Measurements from ENCODE around the gene NBAS.
"Not testable (repeated sequence)": the region's sequence is repeated elsewhere in the genome, so short reads cannot be mapped to it uniquely, and the experiment has no call there.

Gene NBAS

DNA sequence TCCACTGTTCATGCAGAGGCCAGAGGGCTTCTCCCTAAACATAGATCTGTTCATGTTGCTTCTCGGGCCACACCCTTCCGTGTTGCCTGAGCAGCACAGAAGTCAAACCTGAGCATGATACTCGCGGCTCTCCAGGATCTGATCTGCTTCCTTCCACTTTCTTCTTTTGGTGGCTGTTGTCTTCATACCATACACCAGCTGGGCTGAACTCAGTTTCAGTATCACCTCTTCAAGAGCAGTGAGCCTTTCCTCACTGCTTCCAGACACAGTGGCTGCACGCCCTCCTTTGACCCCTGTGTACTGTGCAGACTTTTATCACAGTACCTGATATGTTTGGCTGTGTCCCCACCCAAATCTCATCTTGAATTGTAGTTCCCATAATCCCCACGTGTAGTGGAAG is 348.9 kb downstream of the NBAS start:
- no peak overlapping the region for H3K9ac ChIP-seq (ENCODE audit: low read length)
- no peaks in the 10 kb centered on the region for H3K27me3 ChIP-seq (ENCODE audit: control insufficient read depth, insufficient read depth, low read length)
- no peak overlapping the region for H3K4me3 ChIP-seq (ENCODE audit: low read length)
- H3K4me1 ChIP-seq (ENCODE audit: control insufficient read depth, insufficient read depth, low read length), result no peaks in the 10 kb centered on the region
- no peaks in the 10 kb centered on the region for H3K9me3 ChIP-seq (ENCODE audit: control insufficient read depth, low read length)
- H3K36me3 ChIP-seq (ENCODE audit: control insufficient read depth, insufficient read depth, low read length), result no peaks in the 10 kb centered on the region

DNA sequence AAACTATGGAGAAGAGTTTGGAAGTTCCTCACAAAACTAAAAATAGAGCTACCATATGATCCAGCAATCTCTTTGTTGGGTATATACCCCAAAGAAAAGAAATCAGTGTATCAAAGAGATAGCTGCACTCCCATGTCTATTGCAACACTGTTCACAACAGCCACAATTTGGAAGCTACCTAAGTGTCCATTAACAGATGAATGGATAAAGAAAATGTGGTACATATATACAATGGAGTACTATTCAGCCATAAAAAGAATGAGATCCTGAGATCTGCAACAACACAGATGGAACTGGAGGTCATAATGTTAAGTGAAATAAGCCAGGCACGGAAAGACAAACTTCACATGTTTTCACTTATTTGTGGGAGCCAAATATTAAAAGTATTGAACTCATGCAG is 350.6 kb downstream of the NBAS start:
- H3K9ac ChIP-seq (ENCODE audit: low read length); H3K9me3 ChIP-seq (ENCODE audit: control insufficient read depth, low read length); H3K27me3 ChIP-seq (ENCODE audit: control insufficient read depth, insufficient read depth, low read length); H3K4me1 ChIP-seq (ENCODE audit: control insufficient read depth, insufficient read depth, low read length); H3K36me3 ChIP-seq (ENCODE audit: control insufficient read depth, insufficient read depth, low read length); H3K4me3 ChIP-seq (ENCODE audit: low read length): not testable (repeated sequence)

DNA sequence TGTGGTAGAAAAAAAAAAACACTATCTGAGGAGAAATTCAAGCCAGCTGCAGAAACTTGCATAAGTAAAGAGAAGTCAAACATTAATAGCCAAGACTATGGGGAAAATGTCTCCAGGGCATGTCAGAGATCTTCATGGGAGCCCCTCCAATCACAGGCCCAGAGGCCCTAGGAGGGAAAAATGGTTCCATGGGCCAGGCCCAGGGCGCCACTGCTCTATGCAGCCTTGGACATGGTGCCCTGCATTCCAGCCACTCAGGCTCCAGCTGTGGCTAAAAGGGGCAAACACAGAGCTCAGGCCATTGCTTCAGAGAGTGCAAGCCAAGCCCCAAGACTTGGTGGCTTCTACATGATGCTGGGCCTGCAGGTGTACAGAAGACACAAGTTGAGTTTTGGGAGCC is 354.7 kb downstream of the NBAS start:
- no peaks in the 10 kb centered on the region for H3K4me1 ChIP-seq (ENCODE audit: control insufficient read depth, insufficient read depth, low read length)
- H3K4me3 ChIP-seq (ENCODE audit: low read length), result no peak overlapping the region
- H3K36me3 ChIP-seq (ENCODE audit: control insufficient read depth, insufficient read depth, low read length), result no peaks in the 10 kb centered on the region
- no peaks in the 10 kb centered on the region for H3K9me3 ChIP-seq (ENCODE audit: control insufficient read depth, low read length)
- no peak overlapping the region for H3K9ac ChIP-seq (ENCODE audit: low read length)
- H3K27me3 ChIP-seq (ENCODE audit: control insufficient read depth, insufficient read depth, low read length), result no peaks in the 10 kb centered on the region

DNA sequence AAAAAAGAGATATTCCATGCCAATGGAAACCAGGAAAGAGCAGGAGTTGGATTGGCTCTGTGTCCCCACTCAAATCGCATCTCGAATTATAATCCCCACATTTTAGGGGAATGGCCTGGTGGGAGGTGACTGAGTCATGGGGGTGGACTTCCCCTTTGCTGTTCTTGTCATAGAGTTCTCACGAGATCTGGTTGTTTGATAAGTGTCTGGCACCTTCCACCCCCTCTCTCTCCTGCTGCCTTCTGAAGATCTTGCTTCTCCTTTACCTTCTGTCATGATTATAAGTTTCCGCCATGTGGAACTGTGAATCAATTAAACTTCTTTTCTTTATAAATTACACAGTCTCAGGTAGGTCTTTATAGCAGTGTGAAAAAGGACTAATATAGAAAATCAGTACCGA is 355.6 kb downstream of the NBAS start:
- H3K4me3 ChIP-seq (ENCODE audit: low read length), result no peak overlapping the region
- no peaks in the 10 kb centered on the region for H3K36me3 ChIP-seq (ENCODE audit: control insufficient read depth, insufficient read depth, low read length)
- no peaks in the 10 kb centered on the region for H3K4me1 ChIP-seq (ENCODE audit: control insufficient read depth, insufficient read depth, low read length)
- no peaks in the 10 kb centered on the region for H3K27me3 ChIP-seq (ENCODE audit: control insufficient read depth, insufficient read depth, low read length)
- H3K9me3 ChIP-seq (ENCODE audit: control insufficient read depth, low read length), result no peaks in the 10 kb centered on the region
- H3K9ac ChIP-seq (ENCODE audit: low read length), result no peak overlapping the region

DNA sequence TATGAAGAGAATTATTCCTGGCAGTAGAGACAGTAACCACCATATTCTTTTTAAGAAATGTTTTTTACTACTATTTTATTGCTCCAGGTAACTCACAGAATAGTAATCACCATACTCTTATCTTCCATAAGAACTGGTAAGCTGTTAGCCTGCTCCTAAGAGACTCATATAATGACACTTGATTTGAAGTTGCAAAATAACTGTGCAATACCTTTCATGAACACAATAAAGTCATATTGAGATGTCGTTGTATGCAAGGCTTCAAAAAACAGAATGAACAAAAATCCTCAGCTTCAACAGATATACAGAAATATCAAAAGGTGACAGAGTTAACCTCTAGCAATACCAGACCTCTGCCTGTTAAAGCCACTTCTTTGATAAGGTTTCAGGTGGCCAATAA is 360.1 kb downstream of the NBAS start:
- Histone ChIP-seq H3K9me3 (ENCODE audit: control insufficient read depth, low read length) (no peaks in the 10 kb centered on the region), H3K36me3 (ENCODE audit: control insufficient read depth, insufficient read depth, low read length) (no peaks in the 10 kb centered on the region), H3K27me3 (ENCODE audit: control insufficient read depth, insufficient read depth, low read length) (no peaks in the 10 kb centered on the region), H3K4me1 (ENCODE audit: control insufficient read depth, insufficient read depth, low read length) (no peaks in the 10 kb centered on the region), H3K9ac (ENCODE audit: low read length) (no peak overlapping the region), H3K4me3 (ENCODE audit: low read length) (no peak overlapping the region)

DNA sequence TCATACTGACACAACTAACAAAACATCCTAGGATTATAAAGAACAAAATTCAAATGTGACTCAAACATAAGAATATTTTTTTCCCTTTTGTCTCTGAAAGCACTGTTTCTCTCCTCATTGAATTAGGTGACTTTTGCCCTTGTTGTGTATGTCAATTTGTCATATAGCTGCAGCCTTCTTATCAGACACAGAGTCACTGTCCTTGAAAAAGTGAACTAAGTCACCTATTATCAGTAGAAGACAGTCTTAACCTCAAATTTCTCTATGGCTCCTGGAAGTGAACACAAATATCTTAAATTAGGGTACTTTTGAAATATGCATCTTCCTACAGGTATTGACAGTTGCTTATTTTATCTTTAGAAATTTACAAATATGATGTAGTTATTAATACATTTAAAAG is 360.6 kb downstream of the NBAS start:
- H3K9me3 ChIP-seq (ENCODE audit: control insufficient read depth, low read length), result no peaks in the 10 kb centered on the region
- H3K9ac ChIP-seq (ENCODE audit: low read length), result no peak overlapping the region
- no peaks in the 10 kb centered on the region for H3K4me1 ChIP-seq (ENCODE audit: control insufficient read depth, insufficient read depth, low read length)
- H3K27me3 ChIP-seq (ENCODE audit: control insufficient read depth, insufficient read depth, low read length), result no peaks in the 10 kb centered on the region
- H3K4me3 ChIP-seq (ENCODE audit: low read length), result no peak overlapping the region
- H3K36me3 ChIP-seq (ENCODE audit: control insufficient read depth, insufficient read depth, low read length), result no peaks in the 10 kb centered on the region

DNA sequence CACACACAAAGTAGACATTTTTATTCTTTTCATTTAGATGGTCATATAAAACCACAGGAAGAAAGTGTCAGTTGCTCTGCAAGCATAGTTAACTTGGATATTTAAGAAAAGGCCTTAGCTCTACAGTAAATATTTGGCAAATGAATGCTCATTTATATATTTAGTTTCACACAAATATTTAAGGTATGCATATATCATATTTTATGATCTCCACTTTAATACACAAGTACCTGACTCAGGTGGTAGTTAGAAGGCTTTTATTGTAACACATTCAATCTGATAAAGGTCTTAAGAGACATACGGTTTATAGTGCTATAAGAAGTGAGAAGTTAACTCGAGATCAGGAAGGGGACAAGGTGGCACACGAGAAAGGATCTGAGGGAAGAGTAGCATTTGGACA is 363.1 kb downstream of the NBAS start:
- Histone ChIP-seq H3K4me1 (ENCODE audit: control insufficient read depth, insufficient read depth, low read length) (no peaks in the 10 kb centered on the region), H3K9me3 (ENCODE audit: control insufficient read depth, low read length) (no peaks in the 10 kb centered on the region), H3K4me3 (ENCODE audit: low read length) (no peak overlapping the region), H3K9ac (ENCODE audit: low read length) (no peak overlapping the region), H3K27me3 (ENCODE audit: control insufficient read depth, insufficient read depth, low read length) (no peaks in the 10 kb centered on the region), H3K36me3 (ENCODE audit: control insufficient read depth, insufficient read depth, low read length) (no peaks in the 10 kb centered on the region)

DNA sequence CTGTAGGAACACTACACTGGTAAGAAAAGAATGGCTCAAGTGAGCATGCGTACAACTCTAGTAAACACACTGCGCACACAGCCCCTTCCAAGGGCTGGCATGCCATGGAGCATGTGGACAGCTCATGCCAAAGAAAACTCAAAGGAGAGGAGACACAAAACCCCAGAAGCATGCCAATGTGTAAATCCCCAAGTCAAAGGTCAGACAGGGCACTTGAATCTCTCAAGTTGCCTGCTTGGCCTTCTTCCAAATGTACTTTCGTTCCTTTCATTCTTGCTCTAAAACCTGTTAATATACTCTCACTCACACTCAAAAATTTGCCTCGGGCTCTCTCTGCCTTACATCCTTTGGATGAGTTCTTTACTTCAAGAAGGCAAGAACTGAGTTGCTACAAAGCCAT is 365.3 kb downstream of the NBAS start:
- H3K36me3 ChIP-seq (ENCODE audit: control insufficient read depth, insufficient read depth, low read length), result no peaks in the 10 kb centered on the region

DNA sequence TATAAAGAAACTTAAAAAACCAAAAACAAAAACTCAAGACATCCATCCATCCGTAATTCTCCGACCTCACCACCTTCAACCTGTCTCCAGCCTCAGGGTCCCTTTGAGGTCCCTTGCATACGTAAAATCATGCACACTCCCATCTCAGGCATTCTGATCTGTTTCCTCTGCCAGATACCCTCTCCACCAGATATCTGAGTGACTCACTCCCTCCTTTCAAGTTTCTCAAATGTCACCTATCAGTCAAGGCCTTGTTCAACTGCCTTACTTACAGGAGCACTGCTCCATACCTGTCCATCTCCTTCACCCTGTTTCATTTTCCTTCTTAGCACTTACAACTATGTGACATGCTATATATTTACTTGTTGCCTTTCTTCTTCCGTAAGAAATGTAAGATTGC is 369.3 kb downstream of the NBAS start:
- no peak overlapping the region for H3K4me3 ChIP-seq (ENCODE audit: low read length)
- H3K27me3 ChIP-seq (ENCODE audit: control insufficient read depth, insufficient read depth, low read length), result no peaks in the 10 kb centered on the region
- no peaks in the 10 kb centered on the region for H3K9me3 ChIP-seq (ENCODE audit: control insufficient read depth, low read length)
- H3K9ac ChIP-seq (ENCODE audit: low read length), result no peak overlapping the region
- no peaks in the 10 kb centered on the region for H3K36me3 ChIP-seq (ENCODE audit: control insufficient read depth, insufficient read depth, low read length)
- no peaks in the 10 kb centered on the region for H3K4me1 ChIP-seq (ENCODE audit: control insufficient read depth, insufficient read depth, low read length)

More for the DNA sequence above, 365.3 kb downstream of the NBAS start:
- H3K27me3 ChIP-seq (ENCODE audit: control insufficient read depth, insufficient read depth, low read length), result no peaks in the 10 kb centered on the region
- no peaks in the 10 kb centered on the region for H3K9me3 ChIP-seq (ENCODE audit: control insufficient read depth, low read length)
- no peaks in the 10 kb centered on the region for H3K4me1 ChIP-seq (ENCODE audit: control insufficient read depth, insufficient read depth, low read length)
- H3K9ac ChIP-seq (ENCODE audit: low read length), result no peak overlapping the region
- no peak overlapping the region for H3K4me3 ChIP-seq (ENCODE audit: low read length)

DNA sequence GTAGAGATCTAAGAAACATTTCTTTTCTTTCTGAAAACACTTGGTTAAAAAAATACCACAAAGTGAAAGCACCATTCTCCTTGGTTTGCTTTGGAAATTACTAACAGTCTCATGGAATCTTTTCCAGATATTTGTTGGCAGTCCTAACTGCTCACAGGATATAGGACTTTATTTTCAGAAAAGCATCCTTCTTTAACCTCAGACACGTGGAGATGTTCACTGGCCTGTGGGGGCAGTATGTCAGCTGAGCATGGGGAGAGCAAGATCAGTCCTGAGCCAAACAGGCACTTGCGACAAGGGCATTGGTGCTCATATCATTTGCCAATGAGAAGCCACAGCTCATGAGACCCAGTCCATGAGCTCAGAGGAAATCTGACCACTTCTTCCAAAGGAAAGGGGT is 371.9 kb downstream of the NBAS start:
- Histone ChIP-seq H3K9ac (ENCODE audit: low read length) (no peak overlapping the region), H3K9me3 (ENCODE audit: control insufficient read depth, low read length) (no peaks in the 10 kb centered on the region), H3K36me3 (ENCODE audit: control insufficient read depth, insufficient read depth, low read length) (no peaks in the 10 kb centered on the region), H3K4me3 (ENCODE audit: low read length) (no peak overlapping the region), H3K27me3 (ENCODE audit: control insufficient read depth, insufficient read depth, low read length) (no peaks in the 10 kb centered on the region), H3K4me1 (ENCODE audit: control insufficient read depth, insufficient read depth, low read length) (no peaks in the 10 kb centered on the region)

DNA sequence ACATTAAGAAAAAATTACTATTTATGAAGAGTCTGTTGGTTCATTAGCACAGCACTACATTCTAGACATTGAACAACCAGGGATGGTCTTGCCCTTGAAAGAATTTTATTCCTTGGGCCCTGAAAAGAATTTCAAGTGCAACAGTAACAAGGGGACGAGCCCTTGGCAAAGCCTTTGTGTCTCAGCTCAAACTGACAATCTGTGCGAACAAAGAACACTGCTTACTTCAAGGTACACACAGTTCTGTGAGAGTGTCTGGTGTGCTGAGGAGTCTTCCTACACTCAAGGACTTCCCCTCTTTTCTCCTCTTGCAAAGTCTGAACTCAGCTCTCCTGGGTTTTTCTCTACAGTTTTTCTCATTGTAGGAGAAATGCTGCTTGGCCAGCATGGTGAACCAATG is 373.4 kb downstream of the NBAS start:
- no peaks in the 10 kb centered on the region for H3K9me3 ChIP-seq (ENCODE audit: control insufficient read depth, low read length)
- H3K9ac ChIP-seq (ENCODE audit: low read length), result no peak overlapping the region
- H3K36me3 ChIP-seq (ENCODE audit: control insufficient read depth, insufficient read depth, low read length), result no peaks in the 10 kb centered on the region

DNA sequence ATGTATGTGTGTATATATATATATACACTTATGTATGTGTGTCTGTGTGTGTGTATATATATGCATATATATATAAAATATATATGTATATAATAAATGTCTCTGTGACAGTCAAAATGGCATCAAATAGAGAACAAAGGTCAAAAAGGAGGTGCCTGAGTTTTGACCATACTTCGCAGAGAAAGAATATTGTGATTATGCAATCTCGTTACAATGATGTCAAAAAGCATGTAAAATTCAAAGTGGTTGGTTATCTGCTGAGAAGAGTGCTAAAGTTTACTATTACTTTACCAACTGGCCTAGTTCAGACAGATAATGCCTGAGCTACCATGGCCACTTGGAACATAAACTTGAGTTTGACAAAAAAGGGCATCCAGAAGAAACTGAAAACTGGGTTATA is 375.0 kb downstream of the NBAS start:
- H3K4me3 ChIP-seq (ENCODE audit: low read length), result no peak overlapping the region
- H3K9ac ChIP-seq (ENCODE audit: low read length), result no peak overlapping the region
- H3K9me3 ChIP-seq (ENCODE audit: control insufficient read depth, low read length), result no peaks in the 10 kb centered on the region
- no peaks in the 10 kb centered on the region for H3K36me3 ChIP-seq (ENCODE audit: control insufficient read depth, insufficient read depth, low read length)
- no peaks in the 10 kb centered on the region for H3K27me3 ChIP-seq (ENCODE audit: control insufficient read depth, insufficient read depth, low read length)
- no peaks in the 10 kb centered on the region for H3K4me1 ChIP-seq (ENCODE audit: control insufficient read depth, insufficient read depth, low read length)

More for the DNA sequence above, 373.4 kb downstream of the NBAS start:
- H3K4me1 ChIP-seq (ENCODE audit: control insufficient read depth, insufficient read depth, low read length), result no peaks in the 10 kb centered on the region
- H3K4me3 ChIP-seq (ENCODE audit: low read length), result no peak overlapping the region
- no peaks in the 10 kb centered on the region for H3K27me3 ChIP-seq (ENCODE audit: control insufficient read depth, insufficient read depth, low read length)

DNA sequence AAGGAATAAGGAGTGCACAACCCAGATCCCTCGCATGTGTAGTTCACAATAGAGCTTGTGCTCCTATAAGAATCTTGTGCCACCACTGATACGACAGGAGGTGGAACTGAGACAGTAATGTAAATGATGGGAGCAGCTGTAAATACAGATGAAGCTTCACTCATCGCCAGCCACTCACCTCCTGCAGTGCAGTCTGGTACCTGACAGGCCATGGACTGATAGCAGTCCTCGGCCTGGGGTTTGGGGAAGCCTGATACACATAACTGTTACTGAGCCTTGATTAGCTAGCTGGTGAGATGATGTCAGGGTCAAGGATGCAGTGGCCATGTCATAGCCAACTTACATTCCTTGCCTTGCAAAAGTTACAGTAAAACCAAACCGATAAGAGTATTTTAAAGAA is 376.6 kb downstream of the NBAS start:
- Histone ChIP-seq H3K4me3 (ENCODE audit: low read length) (no peak overlapping the region), H3K9me3 (ENCODE audit: control insufficient read depth, low read length) (no peaks in the 10 kb centered on the region), H3K4me1 (ENCODE audit: control insufficient read depth, insufficient read depth, low read length) (no peaks in the 10 kb centered on the region), H3K27me3 (ENCODE audit: control insufficient read depth, insufficient read depth, low read length) (no peaks in the 10 kb centered on the region), H3K9ac (ENCODE audit: low read length) (no peak overlapping the region), H3K36me3 (ENCODE audit: control insufficient read depth, insufficient read depth, low read length) (no peaks in the 10 kb centered on the region)
